Lower leg skin (tissue), 4 donors: ENCODE data around the gene ZNF512B. TPM values are rescaled to one million over a fixed set of nuclear protein-coding genes. Genes with fewer than 3 reads are reported as not detected.

Source experiments
- DNase-seq, 2 donors: peaks; one replicate each; pipeline ENCODE4 v3.0.0-alpha.2; 2019; ENCODE audit warnings: low spot score in 2 of 2
- H3K4me3 ChIP-seq: fragments of 200-600 bp; sonication (generic); 2 replicates; pipeline ENCODE4 v1.5.1; 2017; ENCODE audit warnings: mild to moderate bottlenecking, low read depth; ENCODE audit not compliant: poor library complexity, severe bottlenecking
- CTCF ChIP-seq, 3 donors: fragments of 450-650 bp; IDR thresholded peaks; one replicate each; pipeline ENCODE4 v1.5.1; 2016; ENCODE audit warnings: antibody characterized with exemption in 3 of 3, mild to moderate bottlenecking in 3 of 3, moderate library complexity in 2 of 3
- POLR2A ChIP-seq, 2 donors: fragments of 450-650 bp; IDR thresholded peaks; one replicate each; pipeline ENCODE4 v1.6.1; 2016 to 2017; ENCODE audit warnings: antibody characterized with exemption in 2 of 2, mild to moderate bottlenecking in 1 of 2, moderate library complexity in 1 of 2
- WGBS, 2 donors: methylation state at CpG; one replicate each; pipeline ENCODE4 v1.1.5; 2018; 5-methylcytosine and 5-hydroxymethylcytosine counted together
- intact Hi-C: fragments of 100-400 bp; cut with DNase I; formaldehyde crosslinking; loops from one replicate; pipeline ENCODE4 v1.15.0; 2023; ENCODE audit warnings: low total_unique reads
- total RNA-seq, 4 donors: library from RNA; depleted of rRNA; stranded (reverse); fragments of >200 nt; gene quantifications; one replicate each; pipeline ENCODE4 v1.1.0, GENCODE V29; 2016

The ZNF512B gene
- total RNA-seq, 4 donors from 2014 or later, result 15.3 to 19.8 (median 16.7) TPM

GRCh38 chr20:64009811-64010387, 40.2 kb upstream of the ZNF512B start:
- TF ChIP-seq POLR2A (IDR thresholded peaks at IDR 0.05) (no peak), CTCF (IDR thresholded peaks at IDR 0.05) (no peak)
- WGBS, 2 donors, result 87 to 90% methylated on average over 13 of the region's 13 CpGs
- H3K4me3 ChIP-seq, result no peak overlapping the region
- intact Hi-C loops, result no loop called here
- DNase-seq, result no peak

DNA sequence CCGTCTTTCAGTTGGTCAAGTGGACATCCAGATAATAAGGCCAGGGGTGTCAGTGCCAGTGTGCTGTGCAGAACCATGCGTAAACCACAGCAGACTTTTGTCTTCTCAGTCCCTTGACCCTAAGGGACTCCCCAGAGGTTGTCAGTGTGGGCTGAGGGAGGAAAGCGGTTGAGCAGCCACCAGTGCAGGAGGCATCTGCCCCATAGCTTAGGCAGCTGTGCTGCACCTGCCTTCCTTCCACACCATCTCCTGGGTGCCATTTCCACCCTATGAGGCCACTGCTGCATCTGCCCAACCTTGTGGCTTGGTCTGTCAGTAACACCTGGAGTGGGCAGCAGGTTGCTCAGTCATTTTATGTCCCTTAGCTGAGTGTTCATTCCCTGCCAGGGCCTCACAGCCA, 37.2 kb upstream of the ZNF512B start:
- TF ChIP-seq CTCF (IDR thresholded peaks at IDR 0.05), result no peak
- 90 to 91% methylated on average over 3 of the region's 3 CpGs for WGBS, 2 donors
- intact Hi-C loops, result no loop called here
- DNase-seq, result no peak
- H3K4me3 ChIP-seq, result no peak overlapping the region

DNA sequence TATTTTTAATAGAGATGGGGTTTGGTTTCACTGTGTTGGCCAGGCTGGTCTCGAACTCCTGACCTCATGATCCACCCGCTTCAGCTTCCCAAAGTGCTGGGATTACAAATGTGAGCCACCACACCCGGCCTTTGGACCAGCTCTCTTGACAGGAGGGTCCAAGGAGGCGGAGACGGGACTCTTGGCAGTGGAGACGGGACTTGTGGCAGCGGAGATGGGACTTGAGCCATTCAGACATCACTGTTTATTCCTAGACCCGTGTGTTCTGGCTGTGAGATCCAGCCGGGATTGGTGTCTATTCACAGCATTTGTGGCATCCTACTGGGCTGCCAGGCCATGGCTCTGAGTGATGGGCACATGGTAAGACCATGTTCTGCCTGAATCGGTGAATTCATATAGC, 36.8 kb upstream of the ZNF512B start:
- no peak for DNase-seq
- H3K4me3 ChIP-seq, result no peak overlapping the region
- TF ChIP-seq CTCF (IDR thresholded peaks at IDR 0.05) (no peak), POLR2A (IDR thresholded peaks at IDR 0.05) (no peak)
- intact Hi-C loops, result no loop called here
- 73 to 76% methylated on average over 10 of the region's 10 CpGs for WGBS, 2 donors

DNA sequence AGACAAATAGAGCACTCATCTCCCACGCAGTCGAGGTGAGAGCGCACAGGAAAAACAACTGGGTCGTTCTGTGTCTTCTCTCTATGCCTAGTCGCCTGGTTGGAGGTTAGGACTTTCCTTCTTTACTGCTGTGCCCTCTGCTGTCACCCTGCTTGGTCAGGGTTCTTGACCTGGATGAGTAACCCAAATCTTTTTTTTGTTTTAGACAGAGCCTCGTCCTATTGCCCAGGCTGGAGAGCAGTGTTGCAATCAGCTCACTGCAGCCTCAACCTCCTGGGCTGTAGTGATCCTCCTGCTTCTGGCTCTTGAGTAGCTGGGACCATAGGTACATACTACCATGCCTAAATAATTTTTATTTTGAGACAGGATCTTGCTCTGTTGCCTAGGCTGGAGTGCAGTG, 35.7 kb upstream of the ZNF512B start:
- no peak for TF ChIP-seq CTCF (IDR thresholded peaks at IDR 0.05)
- TF ChIP-seq POLR2A (IDR thresholded peaks at IDR 0.05), result no peak
- no peak for DNase-seq
- WGBS, 2 donors, result 81 to 85% methylated on average over 6 of the region's 6 CpGs
- intact Hi-C loops, result no loop called here
- H3K4me3 ChIP-seq, result no peak overlapping the region

GRCh38 chr20:64003960-64004725, 34.4 kb upstream of the ZNF512B start:
- intact Hi-C loops, result no loop called here
- WGBS, 2 donors, result 51 to 60% methylated on average over 7 of the region's 7 CpGs
- TF ChIP-seq POLR2A (IDR thresholded peaks at IDR 0.05), result no peak
- no peak for TF ChIP-seq CTCF (IDR thresholded peaks at IDR 0.05)
- DNase-seq, result no peak
- no peak overlapping the region for H3K4me3 ChIP-seq
